Stimulated activated CD8-positive, alpha-beta memory T cell treated with anti-CD3 and anti-CD28 coated beads, Interleukin-7, amount 100 ng/mL, for 24 hours (primary cell): Measurements from ENCODE around the gene MLXIPL.
"Not testable (repeated sequence)": the region's sequence is repeated elsewhere in the genome, so short reads cannot be mapped to it uniquely, and the experiment has no call there.

Experiments used
- DNase-seq: peaks from one replicate; pipeline ENCODE4 v3.0.0-alpha.2; 2020; ENCODE audit warnings: low read depth

Gene MLXIPL

GRCh38 chr7:73578342-73579128 is 45.8 kb downstream of the MLXIPL start, which contains the start of gene TBL2:
Gene TBL2, minus strand, starts transcription at chr7:73578579. Its CDS starts 30 bp downstream, at chr7:73578549.
- DNase-seq = peak; percentile 96

GRCh38 chr7:73577627-73578341 is 46.5 kb downstream of the MLXIPL start:
- DNase-seq = no peak

DNA sequence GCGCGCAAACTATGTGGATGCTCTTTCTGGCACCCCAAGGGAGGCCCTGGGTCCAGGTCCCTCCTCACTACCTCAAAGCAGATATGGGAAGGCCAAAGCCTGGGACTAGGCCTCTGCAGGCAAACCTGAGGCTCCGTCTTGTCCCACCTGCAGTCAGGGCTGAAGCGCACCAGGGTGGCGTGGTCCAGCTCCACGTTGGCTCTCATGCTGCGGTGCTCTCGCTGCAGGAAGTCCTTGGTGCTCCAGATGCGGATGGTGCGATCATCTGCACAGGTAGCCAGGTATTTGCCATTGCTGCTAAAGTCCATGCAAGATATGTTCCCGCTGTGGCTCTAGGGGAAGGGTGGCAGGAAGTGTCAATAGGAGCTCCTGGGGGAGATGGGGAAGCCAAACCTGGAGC is 50.5 kb downstream of the MLXIPL start:
- DNase-seq = no peak

DNA sequence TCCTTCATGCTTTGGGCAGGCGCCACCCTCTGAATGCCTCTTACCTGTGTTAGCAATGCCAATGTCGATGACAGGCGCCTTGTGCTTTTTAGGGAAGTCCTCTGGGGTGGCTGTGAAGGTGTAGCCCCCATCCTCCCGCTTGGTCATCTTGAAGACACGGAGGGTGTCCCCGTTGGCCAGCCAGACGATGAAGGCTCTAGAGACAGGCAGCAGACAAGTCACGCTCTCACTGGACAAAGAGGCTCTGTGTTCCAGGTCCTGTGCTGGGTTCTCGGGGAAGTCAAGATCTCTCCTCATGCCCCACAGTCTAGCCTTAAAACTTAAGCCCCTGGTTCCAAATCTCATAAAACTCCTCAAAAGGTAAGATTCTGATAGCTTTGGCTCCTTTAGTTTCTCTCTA is 51.0 kb downstream of the MLXIPL start:
- DNase-seq = no peak

DNA sequence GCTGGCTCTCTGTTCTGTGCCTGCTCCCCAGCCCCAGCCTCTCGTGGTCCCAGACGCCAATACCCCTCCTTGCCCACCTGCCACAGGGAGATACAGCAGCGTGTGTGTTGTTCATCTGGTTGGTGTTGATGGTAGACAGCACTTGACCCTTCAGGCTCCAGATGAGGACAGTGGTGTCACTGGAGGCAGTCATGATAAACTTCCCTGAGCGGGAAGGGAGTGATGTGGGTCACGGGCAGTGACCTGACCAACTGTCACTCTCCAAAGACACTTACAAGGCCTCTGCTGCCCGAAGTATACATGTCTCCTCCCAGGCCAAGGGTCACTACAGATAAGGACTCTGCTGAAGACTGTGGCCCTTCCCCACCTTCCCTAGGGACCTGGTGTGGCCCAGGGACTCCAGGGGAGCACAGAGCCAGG is 51.5 kb downstream of the MLXIPL start:
- DNase-seq = no peak

GRCh38 chr7:73570977-73571376 is 53.3 kb downstream of the MLXIPL start:
- DNase-seq = no peak

- DNase-seq = no peak
These were observed 53.8 kb downstream of the MLXIPL start for GRCh38 chr7:73570521-73570920.

DNA sequence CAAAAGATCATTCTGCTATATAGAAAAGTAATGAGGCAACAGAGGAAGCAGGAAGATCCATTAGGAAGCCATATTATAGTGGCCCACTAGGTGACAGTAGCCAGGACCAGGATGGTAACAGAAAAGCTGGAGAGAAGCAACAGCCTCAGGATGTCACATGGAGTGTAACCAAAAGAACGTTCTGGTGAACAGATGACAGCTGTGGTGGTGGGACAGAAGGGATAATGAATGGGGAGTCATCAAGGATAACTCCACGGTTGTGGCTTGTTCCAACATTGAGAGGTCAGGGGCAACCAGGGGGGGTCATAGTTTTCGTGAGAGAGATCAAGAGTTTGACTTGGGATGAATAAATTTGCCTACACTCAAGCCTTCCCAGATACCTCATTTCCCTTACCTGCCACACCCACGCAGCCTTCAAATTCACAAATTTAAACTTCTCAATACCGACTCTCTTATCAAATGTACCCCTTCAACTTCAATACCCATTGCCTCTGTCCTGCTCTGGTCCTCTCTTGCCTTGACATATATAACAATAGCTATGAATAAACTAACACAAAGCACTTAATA is 55.2 kb downstream of the MLXIPL start:
- DNase-seq = no peak

GRCh38 chr7:73567846-73568685 is 56.3 kb downstream of the MLXIPL start:
- no peak for DNase-seq

DNA sequence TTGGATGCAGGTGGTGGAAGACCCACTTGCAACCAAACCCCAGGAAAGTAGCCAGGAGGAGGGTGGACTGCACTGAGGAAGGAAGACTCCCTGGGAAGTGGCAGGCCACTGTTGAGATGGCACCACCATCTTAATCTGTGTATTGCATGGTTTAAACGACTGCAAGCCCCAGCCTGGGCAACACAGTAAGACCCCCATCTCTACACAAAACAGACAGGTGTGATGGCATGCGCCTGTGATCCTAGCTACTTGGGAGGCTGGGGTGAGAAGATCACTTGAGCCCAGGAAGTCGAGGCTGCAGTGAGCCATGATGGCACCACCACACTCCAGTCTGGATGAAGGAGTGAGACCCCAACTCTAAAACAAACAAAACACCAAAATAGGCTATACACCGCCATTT is 57.2 kb downstream of the MLXIPL start:
- DNase-seq = no peak

DNA sequence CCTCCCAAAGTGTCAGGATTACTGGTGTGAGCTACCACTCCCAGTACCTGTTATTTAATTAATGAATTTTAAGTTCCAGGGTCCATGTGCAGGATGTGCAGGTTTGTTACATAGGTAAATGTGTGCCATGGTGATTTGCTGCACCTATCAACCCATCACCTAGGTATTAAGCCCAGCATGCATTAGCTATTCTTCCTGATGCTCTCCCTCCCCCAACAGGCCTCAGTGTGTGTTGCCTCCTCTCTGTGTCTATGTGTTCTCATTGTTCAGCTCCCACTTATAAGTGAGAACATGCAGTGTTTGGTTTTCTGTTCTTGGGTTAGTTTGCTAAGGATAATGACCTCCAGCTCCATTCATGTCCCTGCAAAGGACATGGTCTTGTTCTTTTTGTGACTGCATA is 57.9 kb downstream of the MLXIPL start:
- not testable (repeated sequence) for DNase-seq

- no peak for DNase-seq
These were observed 58.5 kb downstream of the MLXIPL start for GRCh38 chr7:73565675-73566340.

DNA sequence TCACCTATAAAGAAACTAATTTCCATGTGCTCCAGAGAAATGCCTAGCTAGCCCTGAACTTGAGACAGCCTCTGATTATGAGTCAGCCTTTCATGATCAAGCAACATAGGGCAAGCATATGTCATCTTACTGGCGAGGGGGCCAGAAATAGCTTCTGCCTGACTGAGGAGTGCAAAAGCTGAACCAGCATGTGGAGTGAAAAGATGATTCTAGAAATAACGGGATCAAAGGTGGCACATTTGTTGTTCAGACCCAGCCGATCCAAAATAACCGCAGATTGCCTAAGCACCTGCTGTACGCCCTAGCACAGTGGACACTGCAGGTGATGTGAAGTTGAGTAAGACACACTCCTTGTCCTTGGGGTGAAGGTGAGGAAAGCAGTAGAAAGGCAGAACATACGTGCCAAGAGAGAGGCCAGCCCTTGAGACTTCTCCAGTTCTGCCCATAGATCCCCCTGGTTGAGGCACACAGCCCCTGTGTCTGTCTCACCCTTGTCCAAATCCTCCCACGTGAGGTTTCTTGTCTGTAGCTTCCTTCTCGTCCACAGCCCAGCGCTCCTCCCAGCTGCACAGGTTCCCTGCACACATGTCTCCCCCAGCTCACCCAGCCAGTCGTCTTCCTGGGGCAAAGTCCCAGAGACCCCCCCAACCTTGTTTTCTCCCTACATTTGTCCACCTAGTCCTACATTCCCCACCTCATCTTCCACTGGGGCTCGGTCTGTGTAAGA is 64.0 kb downstream of the MLXIPL start:
- DNase-seq = no peak

DNA sequence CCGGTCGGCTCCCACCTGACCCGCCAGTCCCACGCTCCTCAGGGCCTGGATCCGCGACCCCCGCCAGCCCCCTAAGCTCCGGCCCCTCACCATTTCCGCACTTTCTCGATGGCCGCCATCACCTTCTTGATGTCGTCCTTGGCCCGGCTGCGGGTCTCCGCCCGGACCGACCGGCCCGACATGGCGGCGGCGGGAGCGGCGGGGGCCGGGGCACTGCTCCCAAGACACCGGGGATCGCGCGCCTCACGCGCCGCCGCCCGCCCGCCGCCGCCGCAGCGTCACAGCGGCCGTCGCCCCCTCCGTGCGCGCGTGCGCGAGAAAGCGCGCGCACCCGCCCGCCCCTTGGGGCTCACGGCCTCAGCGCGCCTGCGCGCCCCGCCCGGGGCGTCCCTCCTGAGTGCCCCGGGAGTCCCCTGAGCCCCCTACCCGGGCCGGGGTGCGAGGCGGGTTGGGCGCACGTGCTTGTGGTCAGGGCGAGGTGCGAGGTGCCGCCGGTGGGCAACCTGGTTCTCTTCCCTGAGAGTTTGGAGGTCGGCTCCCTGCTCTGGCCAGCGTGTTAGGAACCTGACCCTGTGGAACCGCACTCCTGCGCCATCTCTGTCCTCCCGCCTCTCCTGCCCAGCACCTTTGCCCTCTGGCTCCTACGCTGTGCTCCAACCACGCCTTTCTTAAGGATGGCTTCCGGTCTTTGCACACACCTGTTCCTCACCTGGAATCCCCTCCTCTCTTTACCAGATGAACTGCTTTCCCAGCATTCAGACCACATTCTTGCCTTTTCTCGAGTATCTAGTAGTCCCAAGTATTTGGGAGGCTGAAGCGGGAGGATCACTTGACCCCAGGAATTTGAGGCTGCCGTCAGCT is 66.7 kb downstream of the MLXIPL start, which contains the start of gene BCL7B:
TSS of gene BCL7B (minus strand) at position 294 of the 861 bp plus-strand sequence. CDS start at position 182, 112 bp downstream.
- DNase-seq = peak; percentile 45

GRCh38 chr7:73557108-73557396 is 67.3 kb downstream of the MLXIPL start:
- peak; percentile 72 for DNase-seq

- no peak for DNase-seq
These were observed 67.9 kb downstream of the MLXIPL start for GRCh38 chr7:73556208-73557107.

DNA sequence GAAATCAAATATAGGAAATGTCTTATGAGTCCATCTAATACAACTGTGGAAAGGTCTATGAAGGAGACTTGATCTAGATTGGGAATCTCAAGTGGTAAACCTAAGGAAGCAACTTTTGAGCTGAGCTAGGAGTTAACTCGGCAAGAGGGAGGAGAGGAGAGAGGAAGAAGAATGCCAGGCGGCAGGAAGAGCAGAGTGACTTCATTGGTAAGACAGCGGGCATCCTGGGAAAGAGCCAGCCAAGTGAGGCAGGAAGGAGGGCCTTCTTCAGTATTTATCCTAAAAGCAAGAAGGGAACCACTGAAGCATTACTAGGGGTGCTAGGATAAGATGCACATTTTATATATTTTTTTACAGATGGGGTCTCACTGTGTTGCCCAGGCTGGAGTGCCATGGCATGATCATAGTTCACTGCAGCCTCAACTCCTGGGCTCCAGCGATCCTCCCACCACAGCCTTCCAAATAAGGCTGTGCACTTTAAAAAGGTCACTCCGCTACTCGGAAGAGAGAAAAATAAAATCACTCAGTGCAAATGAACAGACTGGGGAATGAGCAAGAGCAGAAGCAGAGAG is 68.8 kb downstream of the MLXIPL start:
- DNase-seq = no peak

- DNase-seq = not testable (repeated sequence)
These were observed 74.2 kb downstream of the MLXIPL start for GRCh38 chr7:73550093-73550492.

- DNase-seq = no peak
These were observed 75.1 kb downstream of the MLXIPL start for GRCh38 chr7:73549176-73549575.
